Glutamatergic neuron (in vitro differentiated cells): ENCODE measurements around the gene LAMA2. TPM values are rescaled to one million over a fixed set of nuclear protein-coding genes. Genes with fewer than 3 reads are reported as not detected.

ENCODE experiments used
- DNase-seq: peaks from one replicate; pipeline ENCODE4 v3.0.0; 2022
- H3K27ac Mint-ChIP-seq: one replicate; pipeline ENCODE4 v1.8.0; 2020; ENCODE audit warnings: mild to moderate bottlenecking, mixed read lengths, inconsistent platforms; ENCODE audit not compliant: unreplicated experiment
- H3K27me3 Mint-ChIP-seq: one replicate; pipeline ENCODE4 v1.8.0; 2020; ENCODE audit warnings: mild to moderate bottlenecking, moderate library complexity, mixed read lengths, inconsistent platforms; ENCODE audit not compliant: unreplicated experiment
- H3K36me3 Mint-ChIP-seq: one replicate; pipeline ENCODE4 v1.8.0; 2020; ENCODE audit warnings: mild to moderate bottlenecking, mixed read lengths, inconsistent platforms; ENCODE audit not compliant: unreplicated experiment
- H3K4me1 Mint-ChIP-seq: one replicate; pipeline ENCODE4 v1.8.0; 2020; ENCODE audit warnings: mild to moderate bottlenecking, low read depth, mixed read lengths, inconsistent platforms; ENCODE audit not compliant: unreplicated experiment
- H3K4me3 Mint-ChIP-seq: one replicate; pipeline ENCODE4 v1.8.0; 2020; ENCODE audit warnings: mild to moderate bottlenecking, mixed read lengths, inconsistent platforms; ENCODE audit not compliant: unreplicated experiment
- H3K9me3 Mint-ChIP-seq: one replicate; pipeline ENCODE4 v1.8.0; 2020; ENCODE audit warnings: mild to moderate bottlenecking, moderate library complexity, mixed read lengths, inconsistent platforms; ENCODE audit not compliant: unreplicated experiment
- CTCF ChIP-seq: fragments of 200-600 bp; sonication (generic); IDR thresholded peaks from one replicate; pipeline ENCODE4 v1.5.0; 2021; ENCODE audit not compliant: partially characterized antibody, unreplicated experiment
- total RNA-seq: library from RNA; stranded (reverse); fragmentation: NEBNext Ultra II Directional; extraction: Animal tissue kit (Norgen Biotek cat#: 25700); gene quantifications from one replicate; pipeline ENCODE4 v1.2.1, GENCODE V29; 2021; ENCODE audit not compliant: unreplicated experiment

Gene LAMA2
- total RNA-seq, 1 donor from 2014 or later = 2.4 TPM

- no peak overlapping the region for H3K4me3 Mint-ChIP-seq
These were observed 571.5 kb downstream of the LAMA2 start for GRCh38 chr6:129454488-129454887.

GRCh38 chr6:129455126-129455769 is 572.3 kb downstream of the LAMA2 start:
- no peak for DNase-seq
- H3K4me3 Mint-ChIP-seq = no peak overlapping the region
- H3K9me3 Mint-ChIP-seq = no peaks in the 10 kb centered on the region
- H3K36me3 Mint-ChIP-seq = no peaks in the 10 kb centered on the region
- H3K27me3 Mint-ChIP-seq = no peaks in the 10 kb centered on the region
- H3K4me1 Mint-ChIP-seq = no peaks in the 10 kb centered on the region
- H3K27ac Mint-ChIP-seq = no peak overlapping the region
- no peak for TF ChIP-seq CTCF

More at GRCh38 chr6:129454488-129454887, 571.5 kb downstream of the LAMA2 start:
- H3K27ac Mint-ChIP-seq = no peak overlapping the region
- H3K36me3 Mint-ChIP-seq = no peaks in the 10 kb centered on the region
- H3K9me3 Mint-ChIP-seq = no peaks in the 10 kb centered on the region
- no peaks in the 10 kb centered on the region for H3K27me3 Mint-ChIP-seq
- no peaks in the 10 kb centered on the region for H3K4me1 Mint-ChIP-seq
- no peak for DNase-seq
- no peak for TF ChIP-seq CTCF

- no peaks in the 10 kb centered on the region for H3K27me3 Mint-ChIP-seq
- no peak for TF ChIP-seq CTCF
- no peak overlapping the region for H3K4me3 Mint-ChIP-seq
- no peak overlapping the region for H3K27ac Mint-ChIP-seq
- no peaks in the 10 kb centered on the region for H3K36me3 Mint-ChIP-seq
- no peak for DNase-seq
- H3K4me1 Mint-ChIP-seq = no peaks in the 10 kb centered on the region
- no peaks in the 10 kb centered on the region for H3K9me3 Mint-ChIP-seq
These were observed 577.3 kb downstream of the LAMA2 start for GRCh38 chr6:129460221-129460620.

- no peak overlapping the region for H3K27ac Mint-ChIP-seq
These were observed 586.2 kb downstream of the LAMA2 start for GRCh38 chr6:129469070-129469662.

More at GRCh38 chr6:129469070-129469662, 586.2 kb downstream of the LAMA2 start:
- H3K27me3 Mint-ChIP-seq = no peaks in the 10 kb centered on the region
- no peak for TF ChIP-seq CTCF
- no peaks in the 10 kb centered on the region for H3K36me3 Mint-ChIP-seq
- H3K4me1 Mint-ChIP-seq = peaks cover 8% of the 10 kb centered on the region
- no peak overlapping the region for H3K4me3 Mint-ChIP-seq
- no peaks in the 10 kb centered on the region for H3K9me3 Mint-ChIP-seq
- no peak for DNase-seq
